B cell (primary cell): Measurements from ENCODE around the gene ABI2. TPM values are rescaled to one million over a fixed set of nuclear protein-coding genes. Genes with fewer than 3 reads are reported as not detected.

Experiments used
- ATAC-seq: fragments of 200-7000 bp; cut with Tn5 transposase; one replicate; pipeline ENCODE4 v1.10.0; 2021; ENCODE audit warnings: low read depth, mild to moderate bottlenecking, moderate number of reproducible peaks, moderate library complexity
- CTCF ChIA-PET: fragments of 350-600 bp; sonication (Branson Sonifier 250); formaldehyde crosslinking; loops from one replicate; lab custom pipeline; 2021; ENCODE audit warnings: antibody characterized with exemption, inconsistent platforms; lab: Charles Lee
- POLR2A ChIA-PET: fragments of 350-600 bp; sonication (Branson Sonifier 250); formaldehyde crosslinking; loops from one replicate; lab custom pipeline; 2021; ENCODE audit warnings: antibody characterized with exemption; lab: Charles Lee
- DNase-seq: peaks from one replicate; pipeline ENCODE4 v3.0.0; 2013
- H2AFZ ChIP-seq: 2 replicates; pipeline ENCODE4 v1.6.1; 2012; ENCODE audit warnings: mild to moderate bottlenecking, low read depth, low read length; ENCODE audit not compliant: insufficient read depth, poor library complexity, severe bottlenecking
- H3K27ac ChIP-seq, 2 donors: 1 replicate in 1 of 2; 2 replicates in 1 of 2; pipeline ENCODE4 v1.5.1; 2012 to 2013; ENCODE audit warnings: low read length in 2 of 2, mild to moderate bottlenecking in 2 of 2, moderate library complexity in 1 of 2
- H3K27me3 ChIP-seq, 4 experiments: fragments of 200-600 bp in 1 of 4; sonication (generic) in 1 of 4; replicated peaks in 1 of 4; 1 replicate in 2 of 4; 2 replicates in 2 of 4; pipeline versions ENCODE4 v1.6.1 to v1.7.0; 2013 to 2016; ENCODE audit warnings: low read length in 3 of 4, mild to moderate bottlenecking in 2 of 4, mixed read lengths in 1 of 4, moderate library complexity in 1 of 4; ENCODE audit not compliant: insufficient read depth in 4 of 4, control insufficient read depth in 3 of 4; ENCODE audit errors: control extremely low read depth in 1 of 4
- H3K36me3 ChIP-seq, 2 experiments: replicated peaks in 1 of 2; 1 replicate in 1 of 2; 2 replicates in 1 of 2; pipeline versions ENCODE4 v1.6.1 to v1.7.1; 2013; ENCODE audit warnings: low read length in 1 of 2; ENCODE audit not compliant: insufficient read depth in 2 of 2, control insufficient read depth in 1 of 2; ENCODE audit errors: control extremely low read depth in 1 of 2, extremely low read depth in 1 of 2
- H3K4me1 ChIP-seq, 2 donors: fragments of 200-600 bp in 1 of 2; sonication (generic) in 1 of 2; 1 replicate in 1 of 2; 2 replicates in 1 of 2; pipeline versions ENCODE4 v1.5.1 to v1.6.1; 2013 to 2017; ENCODE audit warnings: low read length in 2 of 2; ENCODE audit not compliant: control insufficient read depth in 2 of 2, insufficient read depth in 2 of 2
- H3K4me2 ChIP-seq: replicated peaks from 2 replicates; pipeline ENCODE3; 2012; ENCODE audit warnings: mild to moderate bottlenecking, low read depth, low read length; ENCODE audit not compliant: poor library complexity, severe bottlenecking
- H3K4me3 ChIP-seq, 5 experiments: fragments of 200-600 bp in 1 of 5; sonication (generic) in 1 of 5; 1 replicate in 3 of 5; 2 replicates in 2 of 5; pipeline versions ENCODE4 v1.5.1 to v1.7.0; 2011 to 2016; ENCODE audit warnings: low read length in 4 of 5, mild to moderate bottlenecking in 4 of 5, low read depth in 2 of 5, control low read depth in 1 of 5, moderate library complexity in 1 of 5; ENCODE audit not compliant: insufficient read depth in 1 of 5; ENCODE audit errors: control extremely low read depth in 1 of 5, extremely low read depth in 1 of 5
- H3K79me2 ChIP-seq: fragments of 200-600 bp; sonication (generic); one replicate; pipeline ENCODE4 v1.6.0; 2016; ENCODE audit warnings: low read length; ENCODE audit not compliant: control insufficient read depth, insufficient read depth
- H3K9ac ChIP-seq: fragments of 200-600 bp; sonication (generic); 2 replicates; pipeline ENCODE4 v1.6.1; 2017; ENCODE audit warnings: mild to moderate bottlenecking, low read length, moderate library complexity
- H3K9me3 ChIP-seq, 3 donors: one replicate each; pipeline versions ENCODE4 v1.6.1 to v1.7.1; 2013; ENCODE audit warnings: low read length in 2 of 3; ENCODE audit not compliant: control insufficient read depth in 2 of 3, insufficient read depth in 1 of 3; ENCODE audit errors: control extremely low read depth in 1 of 3
- H4K20me1 ChIP-seq: 2 replicates; pipeline ENCODE4 v1.6.0; 2012; ENCODE audit warnings: mild to moderate bottlenecking, low read length; ENCODE audit not compliant: insufficient read depth, control insufficient read depth, poor library complexity, severe bottlenecking
- H3K27ac Mint-ChIP-seq: one replicate; pipeline ENCODE4 v1.8.0; 2021; ENCODE audit warnings: mixed read lengths
- H3K27me3 Mint-ChIP-seq: one replicate; pipeline ENCODE4 v1.8.0; 2021; ENCODE audit warnings: mixed read lengths
- H3K4me1 Mint-ChIP-seq: one replicate; pipeline ENCODE4 v1.8.0; 2021; ENCODE audit warnings: mixed read lengths
- H3K4me3 Mint-ChIP-seq: one replicate; pipeline ENCODE4 v1.8.0; 2021; ENCODE audit warnings: mixed read lengths
- H3K9me3 Mint-ChIP-seq: one replicate; pipeline ENCODE4 v1.8.0; 2022; ENCODE audit warnings: mixed read lengths; ENCODE audit not compliant: insufficient read depth
- CTCF ChIP-seq: fragments of 200-600 bp; IDR thresholded peaks from one replicate; pipeline ENCODE4 v1.8.0; 2022; ENCODE audit warnings: antibody characterized with exemption, mild to moderate bottlenecking
- EZH2 ChIP-seq: IDR thresholded peaks from 2 replicates; pipeline ENCODE4 v1.6.1; 2012; ENCODE audit warnings: borderline replicate concordance, low read depth, mild to moderate bottlenecking, moderate library complexity, low read length; ENCODE audit not compliant: insufficient read depth, poor library complexity, severe bottlenecking
- WGBS: methylation state at CpG from one replicate; pipeline ENCODE4 v1.1.5; 2013; ENCODE audit warnings: missing lambda C conversion rate; ENCODE audit not compliant: insufficient coverage; 5-methylcytosine and 5-hydroxymethylcytosine counted together
- intact Hi-C: fragments of 100-400 bp; cut with micrococcal nuclease; formaldehyde crosslinking; loops from one replicate; pipeline ENCODE4 v1.10.0; 2022
- polyA plus RNA-seq: library from polyadenylated mRNA; depleted of rRNA; stranded (reverse); fragments of >200 nt; gene quantifications from 2 replicates; pipeline ENCODE4 v1.2.3, GENCODE V29; 2012
- total RNA-seq, 2 donors: library from RNA; stranded (reverse); fragments of 120-200 nt in 1 of 2; gene quantifications; 1 replicate in 1 of 2; 2 replicates in 1 of 2; pipeline versions ENCODE4 v1.2.3 to v1.2.4, GENCODE V29; 2013 to 2022

ABI2 gene
- total and polyA plus RNA-seq, 2 donors (not counting 1 experiment from before 2014, with no cell fraction given): 6.8 to 32.7 TPM

GRCh38 chr2:203451011-203451410 lies 122.8 kb downstream of the ABI2 start:
- Histone ChIP-seq H3K27me3 (no peaks in the 10 kb centered on the region), H3K9ac (no peak overlapping the region), H3K79me2 (no peaks in the 10 kb centered on the region), H3K36me3 (no peaks in the 10 kb centered on the region), H3K27ac (no peak overlapping the region), H3K4me1 (no peaks in the 10 kb centered on the region), H3K4me3 (no peak overlapping the region), H3K4me2 (no peak overlapping the region), H3K9me3 (no peaks in the 10 kb centered on the region), H2AFZ (no peak overlapping the region), H4K20me1 (no peaks in the 10 kb centered on the region)
- H3K9me3 Mint-ChIP-seq: no peaks in the 10 kb centered on the region
- intact Hi-C loops: no loop called here
- POLR2A ChIA-PET: no interaction called here
- no peak overlapping the region for H3K4me3 Mint-ChIP-seq
- H3K4me1 Mint-ChIP-seq: no peaks in the 10 kb centered on the region
- no CpG with 5 or more reads among the region's 2 CpGs for WGBS
- no peaks in the 10 kb centered on the region for H3K27me3 Mint-ChIP-seq
- TF ChIP-seq CTCF: no peak
- no peak for TF ChIP-seq EZH2
- ATAC-seq: no peak
- no peak overlapping the region for H3K27ac Mint-ChIP-seq
- CTCF ChIA-PET: no interaction called here
- no peak for DNase-seq

DNA sequence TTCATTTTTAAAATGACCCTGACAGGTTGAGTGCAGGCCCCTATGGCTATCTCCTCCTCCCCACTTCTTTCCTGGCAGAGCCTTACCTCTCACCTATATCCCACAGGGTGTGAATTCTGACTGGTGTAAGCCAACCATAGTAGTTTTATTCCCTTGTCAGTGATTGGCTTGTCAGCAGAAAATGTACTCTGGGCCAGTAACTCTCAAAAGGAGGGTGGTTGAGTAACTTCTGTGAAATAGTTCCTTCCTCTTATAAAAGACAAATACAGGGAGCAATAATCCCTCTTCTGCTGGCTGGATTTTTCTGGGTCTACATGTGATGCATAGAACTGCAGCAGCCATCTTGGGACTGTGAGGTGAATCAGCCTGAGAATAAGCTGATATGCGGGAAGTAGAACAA lies 123.5 kb downstream of the ABI2 start:
- no peak for DNase-seq
- ATAC-seq: no peak
- CTCF ChIA-PET: interaction anchor here (1.4 kb wide), 1 partner anchor 877 kb away, joined by 3 read pairs; no protein-coding TSS in a partner anchor
- no peak overlapping the region for H3K4me2 ChIP-seq
- no peak overlapping the region for H3K4me3 Mint-ChIP-seq
- H4K20me1 ChIP-seq: no peaks in the 10 kb centered on the region
- H3K27me3 ChIP-seq: no peaks in the 10 kb centered on the region
- H3K9ac ChIP-seq: no peak overlapping the region
- H3K4me1 Mint-ChIP-seq: no peaks in the 10 kb centered on the region
- no peaks in the 10 kb centered on the region for H3K27me3 Mint-ChIP-seq
- no peak overlapping the region for H3K4me3 ChIP-seq
- H3K9me3 Mint-ChIP-seq: no peaks in the 10 kb centered on the region
- H3K27ac Mint-ChIP-seq: no peak overlapping the region
- no CpG with 5 or more reads among the region's 1 CpG for WGBS
- H3K27ac ChIP-seq: no peak overlapping the region
- intact Hi-C loops: no loop called here
- no peak for TF ChIP-seq EZH2
- H3K36me3 ChIP-seq: no peaks in the 10 kb centered on the region
- POLR2A ChIA-PET: no interaction called here
- H3K4me1 ChIP-seq: no peaks in the 10 kb centered on the region
- no peaks in the 10 kb centered on the region for H3K9me3 ChIP-seq
- H3K79me2 ChIP-seq: no peaks in the 10 kb centered on the region
- H2AFZ ChIP-seq: no peak overlapping the region
